DMS153 treated with DMSO at 0.1 percent for 48 hours (cell line): Measurements from ENCODE around the gene BMP6.
"Not testable (repeated sequence)": the region's sequence is repeated elsewhere in the genome, so short reads cannot be mapped to it uniquely, and the experiment has no call there.

Experiments
- DNase-seq: peaks from one replicate; lab custom pipeline; 2025; ENCODE audit not compliant: unreplicated experiment; lab: John Stamatoyannopoulos, UW

Gene BMP6

DNA sequence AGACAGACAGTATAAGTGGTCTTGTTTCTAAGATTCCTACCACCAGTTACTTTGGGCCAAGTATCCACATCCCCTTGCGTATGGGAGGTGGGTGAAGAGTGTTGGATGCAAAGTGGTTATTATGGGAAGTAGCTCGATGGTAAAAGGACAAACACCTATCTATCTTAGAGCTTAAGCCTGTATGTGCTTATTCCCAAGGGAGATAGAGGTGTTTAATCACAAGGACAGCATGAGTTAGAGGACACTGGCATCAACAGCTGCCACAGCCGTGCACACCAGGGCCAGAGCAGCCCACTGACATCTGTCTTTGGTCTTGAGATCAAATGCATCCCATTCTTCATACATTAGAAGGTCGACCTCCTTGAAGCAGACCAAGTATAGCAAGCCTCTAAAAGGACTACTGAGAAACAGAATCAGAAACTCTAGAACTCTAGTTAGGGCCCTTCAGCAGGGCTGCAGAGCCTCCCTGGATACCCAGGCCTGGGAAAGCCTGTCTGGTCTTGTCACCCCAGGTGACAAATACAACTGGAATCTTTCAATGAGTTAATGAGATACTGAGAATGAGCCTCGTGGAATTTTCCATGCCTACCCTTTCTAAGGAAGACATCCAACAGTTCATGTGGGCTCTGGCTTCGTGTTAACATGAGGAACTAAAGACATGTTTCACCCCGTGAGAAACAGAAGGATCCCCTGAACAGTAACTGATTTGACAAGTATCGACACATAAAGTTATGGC, 156.0 kb downstream of the BMP6 start:
- DNase-seq = no peak

DNA sequence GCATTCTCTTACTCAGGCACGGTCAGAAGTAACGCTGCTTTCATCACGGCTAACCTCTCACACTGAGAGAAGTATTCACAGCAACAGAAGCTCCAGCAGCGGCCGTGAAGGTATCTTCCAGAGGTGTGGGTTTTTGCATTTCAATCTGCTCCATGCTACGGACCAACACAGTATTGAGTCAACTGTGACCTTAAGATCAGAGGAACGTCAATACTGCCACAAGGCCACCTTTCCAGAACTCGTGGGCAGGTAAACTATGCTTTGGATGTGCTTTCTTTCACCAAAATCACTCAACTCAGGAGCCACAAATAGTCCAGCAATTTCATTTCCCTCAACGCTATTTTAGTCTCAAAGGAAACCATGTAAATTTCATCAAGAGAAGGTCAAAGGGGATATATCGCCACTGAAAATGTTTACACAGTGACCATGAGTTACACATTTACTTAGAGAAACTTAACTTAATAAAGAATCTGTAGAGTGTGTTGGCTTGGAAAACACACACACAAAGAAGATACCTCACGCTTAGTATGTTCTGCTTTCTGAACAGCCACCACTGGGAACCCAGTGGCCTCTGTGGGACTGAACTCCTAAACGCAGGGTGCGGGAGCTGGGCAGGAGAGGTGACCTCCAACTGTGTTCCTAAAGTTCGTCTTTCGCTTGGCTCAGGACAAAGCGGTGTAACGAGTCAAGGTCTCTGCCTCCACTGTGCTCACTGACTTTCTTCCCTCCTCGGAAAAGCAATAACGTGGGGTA, 156.8 kb downstream of the BMP6 start:
- DNase-seq = no peak

DNA sequence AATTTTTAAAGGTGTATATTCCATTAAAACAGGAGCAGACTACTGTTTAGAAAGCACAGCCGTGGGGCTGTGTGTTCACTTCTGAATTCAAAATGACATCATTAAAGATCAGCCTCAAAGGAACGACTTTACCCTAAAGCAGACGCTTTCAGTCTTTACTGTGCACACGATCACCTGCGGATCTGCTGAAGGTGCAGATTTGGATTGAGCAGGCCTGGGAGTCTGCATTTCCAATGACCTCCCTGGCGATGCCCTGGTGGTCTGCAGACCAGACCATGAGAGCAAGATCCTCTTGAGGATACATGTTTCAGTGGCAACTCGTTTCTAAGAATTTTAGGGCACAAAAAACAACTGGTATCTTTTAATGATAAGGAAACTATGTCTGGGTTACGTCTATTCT, 157.5 kb downstream of the BMP6 start:
- no peak for DNase-seq

DNA sequence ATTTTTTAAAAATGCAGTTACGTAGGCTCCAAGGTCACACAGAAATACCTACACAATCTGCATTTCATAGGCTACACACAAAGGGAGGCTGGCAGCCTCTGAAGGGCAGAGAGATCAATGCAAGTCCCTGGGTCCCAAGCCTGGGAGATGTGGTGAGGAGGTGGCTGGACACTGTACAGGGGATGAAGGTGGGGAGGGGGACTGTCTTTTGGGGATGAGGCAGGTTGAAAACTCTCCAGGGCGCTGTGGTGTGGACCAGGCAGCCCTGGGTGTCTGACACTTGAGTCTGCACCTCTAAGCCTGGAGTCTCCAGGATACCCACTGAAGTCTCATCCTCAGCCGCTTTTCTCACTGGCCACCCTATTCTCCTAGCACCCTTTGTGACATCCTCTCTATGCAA, 160.2 kb downstream of the BMP6 start:
- DNase-seq = no peak

DNA sequence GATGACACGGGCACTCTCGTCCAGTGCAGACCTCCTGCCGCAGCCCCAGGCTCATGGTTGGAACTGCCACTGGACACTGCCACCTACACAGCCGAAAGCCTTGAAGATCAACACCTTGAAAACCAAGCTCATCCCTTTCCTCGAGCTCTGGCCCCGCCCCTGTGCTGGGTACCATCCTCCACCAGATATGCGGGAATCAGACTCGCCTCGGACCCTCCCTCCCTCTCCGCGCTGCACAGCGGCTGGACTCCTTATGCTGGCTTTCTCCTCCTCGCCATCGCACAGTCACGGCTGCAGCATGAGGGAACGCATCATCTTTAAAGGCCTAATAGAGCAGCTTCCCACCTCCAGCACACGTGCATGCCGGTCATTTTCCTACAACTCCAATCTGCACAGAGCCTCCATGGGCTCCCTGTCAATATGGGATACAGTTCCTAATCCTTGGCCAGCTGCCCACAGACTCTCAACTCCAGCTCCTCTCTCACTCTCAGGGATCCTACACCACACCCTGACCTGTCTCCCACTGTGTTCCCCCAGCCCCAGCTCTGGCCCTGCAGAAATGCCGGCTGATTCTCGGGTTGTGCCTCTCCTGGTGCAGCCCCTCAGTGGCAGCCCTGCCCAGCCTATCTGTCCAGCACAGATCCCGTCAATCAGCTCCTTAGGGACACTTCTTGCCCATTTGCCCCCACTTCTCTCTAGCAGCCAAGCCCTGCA, 161.5 kb downstream of the BMP6 start:
- DNase-seq = no peak

DNA sequence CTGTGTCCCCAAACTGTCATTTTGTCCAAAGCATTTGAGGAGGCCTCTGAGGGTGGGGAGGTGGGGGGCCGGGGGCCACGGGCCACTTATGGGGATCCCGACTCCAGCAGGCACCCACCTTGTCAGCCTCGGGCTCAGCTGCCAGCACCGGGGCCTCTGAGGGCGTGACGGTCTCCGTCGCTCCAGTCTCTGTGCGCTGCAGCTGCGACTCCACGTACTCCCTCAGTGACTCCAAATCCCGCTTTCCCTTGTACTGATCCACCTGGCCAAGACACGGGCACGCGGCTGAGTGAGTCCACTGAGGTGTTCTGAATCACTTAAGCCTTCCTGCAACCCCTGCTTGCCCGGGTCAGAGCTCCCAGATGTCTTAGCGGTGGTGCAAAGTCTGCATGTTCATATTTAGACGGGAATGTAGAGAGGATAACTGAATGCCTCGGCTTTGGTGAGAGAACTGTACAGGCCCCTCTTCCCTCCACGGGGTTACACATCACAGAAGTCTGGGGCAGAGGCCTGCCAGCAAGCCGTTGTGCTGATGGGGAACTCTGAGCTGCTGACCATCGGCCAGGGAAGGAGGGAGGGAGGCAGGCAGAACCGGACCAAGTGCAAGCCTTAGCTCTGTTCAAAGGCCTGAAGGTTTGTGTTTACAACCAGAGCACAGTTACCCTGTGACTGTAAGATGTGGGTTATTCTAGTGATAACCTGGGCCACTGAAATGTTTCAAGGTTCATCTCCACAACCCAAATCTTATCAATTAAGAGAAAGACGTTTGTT, 162.9 kb downstream of the BMP6 start:
- no peak for DNase-seq

DNA sequence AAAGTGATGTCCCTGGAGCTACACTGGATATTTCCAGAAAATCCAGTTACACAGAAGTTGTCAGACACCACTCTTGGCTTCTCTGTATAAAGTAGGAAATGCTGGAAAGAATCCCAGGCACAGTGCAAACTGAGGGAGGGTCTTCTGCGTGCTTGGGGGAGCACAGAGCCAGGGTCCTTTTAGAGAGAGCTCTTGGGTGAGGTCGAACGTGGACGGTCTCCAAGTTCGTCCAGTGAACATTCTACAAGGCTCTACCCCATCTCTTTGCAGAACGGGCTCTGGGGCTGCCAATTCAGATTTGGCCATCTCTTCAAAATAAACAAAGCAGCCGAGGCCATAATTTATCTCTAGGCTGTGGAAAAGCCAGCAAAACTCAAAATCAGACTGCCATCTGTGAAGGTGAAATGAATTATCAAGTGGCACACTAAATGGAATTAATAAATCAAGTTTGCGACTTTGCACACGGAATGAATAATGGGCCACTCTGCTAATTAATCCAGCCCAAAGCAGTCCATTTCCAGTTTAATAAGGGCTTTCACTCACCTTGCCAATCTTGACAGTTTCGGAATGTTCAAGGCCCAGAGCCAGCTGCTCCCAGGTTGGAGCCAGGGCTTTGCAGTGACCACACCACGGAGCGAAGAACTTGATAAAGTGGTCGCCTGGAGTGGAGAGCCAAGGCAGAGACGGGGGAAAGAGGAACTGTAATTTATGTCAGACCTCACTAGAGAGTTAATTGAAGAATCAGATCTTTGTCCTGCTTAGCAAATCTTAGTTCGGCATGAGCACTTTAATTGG, 165.4 kb downstream of the BMP6 start:
- no peak for DNase-seq

DNA sequence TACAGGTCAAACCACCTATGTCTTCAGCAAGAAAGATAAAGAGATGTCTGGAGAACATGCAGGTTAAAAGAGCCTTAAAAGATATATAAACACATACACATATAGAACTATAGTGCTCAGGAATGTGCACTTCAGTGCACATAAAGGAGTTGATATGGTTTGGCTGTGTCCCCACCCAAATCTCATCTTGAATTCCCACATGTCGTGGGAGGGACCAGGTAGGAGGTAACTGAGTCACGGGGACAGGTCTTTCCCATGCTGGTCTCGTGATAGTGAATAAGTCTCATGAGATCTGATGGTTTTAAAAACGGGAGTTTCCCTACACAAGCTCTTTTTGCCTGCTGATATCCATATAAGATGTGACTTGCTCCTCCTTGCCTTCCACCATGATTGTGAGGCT, 166.5 kb downstream of the BMP6 start:
- DNase-seq = not testable (repeated sequence)

DNA sequence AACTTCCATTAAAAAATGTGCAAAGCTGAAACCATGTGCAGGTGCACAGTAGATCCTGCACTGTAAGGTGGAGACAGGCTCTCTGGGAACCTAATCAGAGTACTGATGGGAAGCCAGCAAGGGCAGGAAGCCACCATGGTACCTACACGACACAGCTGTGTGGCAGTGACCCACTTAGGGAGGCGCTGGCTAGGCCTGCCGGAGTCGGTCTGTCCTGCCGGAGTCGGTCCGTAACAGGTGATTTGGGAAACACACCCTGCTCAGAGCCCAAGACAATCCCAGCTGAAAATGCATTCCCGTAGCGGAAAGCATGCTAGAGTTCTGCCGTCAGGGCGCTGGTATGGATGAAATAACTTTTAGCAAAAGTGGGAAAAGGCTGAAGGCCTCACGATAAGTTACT, 167.4 kb downstream of the BMP6 start:
- DNase-seq = no peak

DNA sequence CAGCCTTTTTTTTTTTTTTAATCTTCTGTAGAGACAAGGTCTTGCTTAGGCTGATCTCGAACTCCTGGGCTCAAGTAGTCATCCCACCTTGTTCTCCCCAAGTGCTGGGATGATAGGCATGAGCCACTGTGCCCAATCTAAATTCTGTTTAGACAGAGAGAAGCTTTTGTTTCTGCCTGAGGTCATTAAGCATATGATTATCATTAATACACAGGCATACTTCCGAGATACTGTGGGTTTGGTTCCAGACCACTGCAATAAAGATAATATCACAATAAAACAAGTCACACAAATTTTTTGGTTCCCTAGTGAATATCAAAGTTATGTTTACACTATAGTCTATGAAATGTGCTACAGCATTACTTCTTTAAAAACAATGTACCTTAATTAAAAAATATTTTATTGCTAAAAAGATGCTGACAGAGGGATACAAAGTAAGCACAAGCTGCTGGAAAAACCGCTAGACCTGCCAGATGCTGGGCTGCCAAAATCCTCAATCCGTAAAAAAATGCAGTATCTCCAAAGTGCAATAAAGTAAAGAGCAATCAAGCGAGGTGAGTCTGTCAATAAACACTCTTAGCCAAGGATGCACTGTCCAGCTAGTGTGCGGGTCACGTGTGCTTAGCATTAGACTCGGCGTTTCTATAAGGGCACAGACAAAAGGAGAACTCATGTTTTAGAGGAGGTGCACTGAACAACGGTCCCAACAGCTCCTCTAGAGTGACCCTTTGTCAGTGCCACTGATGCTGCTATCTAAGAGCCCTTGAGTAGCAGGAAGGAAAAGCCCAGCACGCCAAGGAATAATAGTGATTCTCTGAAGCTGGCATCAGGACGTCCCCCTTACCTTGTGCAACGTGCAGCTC, 168.6 kb downstream of the BMP6 start:
- DNase-seq = no peak

DNA sequence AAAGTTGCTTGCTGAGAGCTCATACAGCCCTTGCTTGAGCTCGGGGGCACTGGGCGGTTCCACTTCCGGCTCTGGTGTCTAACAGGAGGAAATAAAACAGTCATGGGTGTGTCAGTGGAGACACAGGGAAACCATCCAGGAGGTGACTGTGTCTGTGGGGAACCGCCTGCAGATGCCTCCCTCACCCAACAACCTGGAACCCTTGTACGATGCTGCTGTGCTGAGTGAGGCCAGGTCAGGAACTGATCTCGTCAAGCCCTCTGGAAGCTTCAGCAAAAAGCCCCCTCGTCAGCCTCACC, 169.2 kb downstream of the BMP6 start:
- no peak for DNase-seq

DNA sequence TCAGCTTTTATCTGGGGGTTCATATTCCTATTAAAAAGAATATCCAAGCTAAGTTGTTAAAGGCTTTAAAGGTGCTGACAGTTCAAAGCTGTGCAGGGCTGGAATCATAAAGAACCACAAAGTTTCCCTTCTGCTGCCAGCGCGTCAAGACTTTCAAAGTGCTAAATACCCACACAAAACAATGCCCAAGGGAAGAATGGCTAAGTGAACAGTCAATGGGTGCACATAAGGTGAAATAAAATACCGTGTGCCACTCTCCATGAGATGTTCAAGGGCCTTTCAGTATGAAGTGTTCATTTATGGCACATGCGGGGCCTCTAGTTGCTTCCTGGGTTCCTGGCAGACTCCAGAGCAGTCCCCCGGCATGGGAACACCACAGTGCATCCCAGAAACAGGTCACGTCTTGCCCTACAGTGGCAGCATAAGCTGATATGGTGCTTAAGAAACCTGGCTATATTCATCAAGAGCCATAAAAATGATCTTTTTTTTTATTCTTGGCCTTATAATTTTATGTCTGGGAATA, 170.6 kb downstream of the BMP6 start:
- no peak for DNase-seq

DNA sequence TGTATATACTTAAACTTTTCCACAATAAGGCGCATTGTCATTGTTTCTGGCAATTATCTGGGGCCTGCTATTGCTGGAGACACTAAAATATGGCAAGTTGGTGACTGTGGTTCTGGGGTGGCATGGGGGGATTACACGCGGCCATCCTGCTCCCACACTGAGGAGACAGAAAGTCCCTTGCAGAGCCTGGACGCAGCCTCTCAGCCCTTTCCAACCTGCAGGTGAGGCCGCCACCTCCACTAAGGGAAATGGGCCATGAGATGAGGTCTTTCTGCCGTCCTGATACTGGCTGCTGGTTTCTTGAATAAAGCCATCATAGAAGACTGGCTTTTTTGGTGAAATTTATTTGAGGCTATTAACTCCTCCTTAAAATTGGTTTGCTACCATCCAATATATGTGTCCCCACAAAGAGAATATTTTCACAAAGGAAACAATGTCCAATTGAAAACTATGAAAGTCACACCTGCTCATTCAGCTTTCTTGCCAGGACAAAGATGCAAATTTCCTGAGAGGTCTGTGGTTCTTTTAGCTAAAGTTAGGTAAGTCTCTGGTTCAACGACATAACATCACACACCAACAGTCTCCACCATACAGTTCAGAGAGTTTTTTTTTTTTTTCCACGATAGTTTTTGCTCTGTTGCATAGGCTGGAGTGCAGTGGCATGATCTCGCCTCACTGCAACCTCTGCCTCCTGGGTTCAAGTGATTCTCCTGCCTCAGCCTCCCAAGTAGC, 171.7 kb downstream of the BMP6 start:
- no peak for DNase-seq

DNA sequence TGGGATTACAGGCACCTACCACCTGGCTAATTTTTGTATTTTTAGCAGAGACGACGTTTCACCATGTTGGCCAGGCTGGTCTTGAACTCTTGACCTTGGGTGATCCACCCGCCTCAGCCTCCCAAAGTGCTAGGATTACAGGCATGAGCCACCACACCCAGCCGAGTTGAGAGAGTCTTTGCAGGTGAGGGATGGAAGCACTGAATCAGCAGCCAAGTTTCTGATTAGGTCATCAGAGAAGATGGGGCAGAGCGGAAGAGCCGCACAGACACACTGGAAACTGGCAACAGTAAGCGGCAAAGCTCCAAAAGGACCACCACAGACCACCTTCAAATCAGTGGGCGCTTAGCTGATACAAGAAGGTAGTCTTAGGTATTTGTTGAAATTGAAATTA, 172.3 kb downstream of the BMP6 start:
- not testable (repeated sequence) for DNase-seq

DNA sequence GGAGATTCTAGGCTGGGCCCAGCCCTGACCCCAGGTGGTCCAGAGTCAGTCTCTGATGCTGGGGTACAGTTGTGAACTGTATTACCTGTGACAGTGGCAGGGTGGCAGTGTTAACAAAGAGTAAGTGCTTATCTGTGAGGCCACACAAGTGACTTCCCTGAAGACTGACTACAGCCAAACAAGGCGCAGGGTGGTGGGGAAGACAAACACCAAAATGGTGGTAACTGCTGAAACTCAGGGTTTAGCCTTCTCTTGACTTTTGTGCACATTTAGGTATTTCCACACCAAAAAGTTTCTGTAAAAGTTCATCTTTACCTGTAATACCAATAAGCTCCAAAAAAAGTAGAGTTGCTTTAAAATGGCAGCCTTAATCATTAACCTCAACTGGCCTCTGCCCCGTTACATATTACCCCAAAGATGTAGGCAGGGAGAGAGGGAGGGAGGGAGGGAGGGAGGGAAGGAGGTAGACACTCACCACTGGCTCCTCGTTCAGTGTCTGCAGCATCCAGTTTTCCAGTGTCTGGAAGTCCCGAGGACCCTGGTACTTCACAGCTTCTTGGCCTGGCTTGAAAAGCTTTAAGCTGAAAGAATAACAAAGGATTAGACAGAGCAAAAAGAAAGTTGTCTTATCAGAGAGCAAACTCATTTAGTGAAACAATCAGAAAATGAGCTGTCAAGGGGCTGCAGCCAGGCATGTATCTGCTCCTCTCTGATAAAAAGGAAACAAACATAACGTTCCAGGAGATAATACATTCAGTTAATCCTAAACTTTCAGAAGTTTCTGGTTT, 173.4 kb downstream of the BMP6 start:
- DNase-seq = no peak

DNA sequence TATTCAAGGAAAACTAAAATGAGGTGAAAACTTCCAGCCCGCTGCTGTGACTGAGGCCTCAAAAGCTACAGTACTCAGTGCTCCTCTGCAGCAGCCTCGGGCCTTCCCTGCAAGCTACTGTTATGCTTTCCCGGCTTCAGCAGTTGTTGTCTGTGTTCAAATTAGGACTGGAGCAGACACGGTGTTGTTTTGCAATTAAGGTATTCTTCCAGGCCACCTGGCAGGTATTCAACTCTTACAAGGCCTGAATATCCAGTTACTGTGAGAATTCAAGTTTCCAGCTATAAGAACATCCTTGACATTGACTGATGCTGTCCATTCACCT, 174.0 kb downstream of the BMP6 start:
- no peak for DNase-seq

DNA sequence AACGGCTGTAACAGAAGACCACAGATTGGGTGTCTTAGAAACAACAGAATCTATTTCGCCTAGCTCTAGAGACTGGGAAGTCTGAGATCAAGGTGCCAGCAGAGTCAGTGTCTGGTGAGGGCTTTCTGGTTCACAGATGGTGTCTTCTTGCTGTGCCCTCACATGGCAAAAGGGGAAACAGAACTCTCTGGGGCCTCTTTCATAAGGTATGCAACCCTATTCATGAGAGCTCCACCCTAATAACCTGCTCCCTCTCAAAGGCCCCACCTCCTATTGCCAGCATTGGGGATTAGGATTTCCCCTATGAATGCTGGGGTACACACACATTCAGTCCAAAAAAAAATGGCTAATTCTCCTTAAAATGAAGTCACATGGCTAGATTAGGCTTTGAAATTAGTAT, 174.7 kb downstream of the BMP6 start:
- DNase-seq = no peak

DNA sequence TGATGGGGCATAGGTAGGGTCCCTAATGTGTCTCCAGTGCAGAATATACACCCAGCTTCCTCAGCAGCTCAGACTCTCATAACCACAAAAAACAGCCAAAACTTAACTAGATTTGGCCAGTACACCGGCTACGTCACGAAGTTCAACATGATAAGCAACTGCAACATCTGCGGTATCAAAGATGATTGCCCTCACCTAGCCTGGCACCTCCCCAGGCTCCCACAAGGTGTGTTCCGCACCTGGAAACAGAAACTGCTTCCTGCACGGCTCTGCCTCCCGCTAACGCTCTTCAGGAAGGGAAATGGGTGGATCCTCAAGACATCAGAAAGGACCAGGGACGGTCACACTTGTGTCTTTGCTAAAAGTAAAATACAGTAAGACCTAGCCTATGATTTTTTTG, 175.2 kb downstream of the BMP6 start:
- DNase-seq = no peak
